Loucy (cell line): ENCODE measurements around the gene OR2C1.
A peak's percentile ranks its signal among the peaks of the same experiment; 100 is the strongest.

Source experiments
- H2AFZ ChIP-seq: fragments of 200-600 bp; sonication (generic); 2 replicates; pipeline ENCODE4 v1.6.0; 2016; ENCODE audit warnings: antibody characterized with exemption, mild to moderate bottlenecking, low read length, moderate library complexity
- H3F3A ChIP-seq: fragments of 200-600 bp; 2 replicates; pipeline ENCODE4 v1.6.0; 2016; ENCODE audit warnings: antibody characterized with exemption, low read depth, mild to moderate bottlenecking
- H3K27me3 ChIP-seq: fragments of 200-600 bp; sonication (generic); 2 replicates; pipeline ENCODE4 v1.6.1; 2014; ENCODE audit warnings: low read length, mild to moderate bottlenecking; ENCODE audit not compliant: insufficient read depth, poor library complexity, severe bottlenecking
- H3K36me3 ChIP-seq: fragments of 200-600 bp; sonication (generic); 2 replicates; pipeline ENCODE4 v1.6.1; 2016; ENCODE audit warnings: low read length; ENCODE audit not compliant: insufficient read depth
- H3K4me1 ChIP-seq: fragments of 200-600 bp; sonication (generic); 2 replicates; pipeline ENCODE4 v1.5.1; 2014; ENCODE audit warnings: low read length, mild to moderate bottlenecking; ENCODE audit not compliant: insufficient read depth, poor library complexity, severe bottlenecking
- H3K4me2 ChIP-seq: fragments of 200-600 bp; sonication (generic); 2 replicates; pipeline ENCODE4 v1.6.0; 2014; ENCODE audit warnings: antibody characterized with exemption, low read length, low read depth, mild to moderate bottlenecking; ENCODE audit not compliant: poor library complexity, severe bottlenecking
- H3K4me3 ChIP-seq: fragments of 200-600 bp; sonication (generic); 2 replicates; pipeline ENCODE4 v1.5.1; 2014; ENCODE audit warnings: low read length, mild to moderate bottlenecking, mixed read lengths; ENCODE audit not compliant: poor library complexity, severe bottlenecking
- H3K79me2 ChIP-seq: fragments of 200-600 bp; sonication (generic); 2 replicates; pipeline ENCODE4 v1.6.1; 2014; ENCODE audit warnings: low read length; ENCODE audit not compliant: insufficient read depth
- H3K9ac ChIP-seq: fragments of 200-600 bp; sonication (generic); 2 replicates; pipeline ENCODE4 v1.6.0; 2014; ENCODE audit warnings: mild to moderate bottlenecking, low read depth, low read length, moderate library complexity; ENCODE audit not compliant: poor library complexity, severe bottlenecking
- H3K9me2 ChIP-seq: fragments of 200-600 bp; sonication (generic); replicated peaks from 2 replicates; pipeline ENCODE4 v1.6.1; 2016; ENCODE audit warnings: low read depth, low read length, mixed read lengths
- H3K9me3 ChIP-seq: fragments of 200-600 bp; sonication (generic); 2 replicates; pipeline ENCODE4 v1.6.1; 2014; ENCODE audit warnings: mild to moderate bottlenecking, antibody characterized with exemption, low read length, low read depth; ENCODE audit not compliant: insufficient read depth
- H4K20me1 ChIP-seq: fragments of 200-600 bp; sonication (generic); 2 replicates; pipeline ENCODE4 v1.6.0; 2014; ENCODE audit warnings: antibody characterized with exemption, low read length, mild to moderate bottlenecking; ENCODE audit not compliant: insufficient read depth, poor library complexity, severe bottlenecking
- CTCF ChIP-seq: fragments of 200-600 bp; sonication (generic); conservative IDR thresholded peaks from 2 replicates; pipeline ENCODE4 v1.5.1; 2014; ENCODE audit warnings: mild to moderate bottlenecking, antibody characterized with exemption, low read length
- EZH2phosphoT487 ChIP-seq: fragments of 200-600 bp; IDR thresholded peaks from 2 replicates; pipeline ENCODE4 v1.6.1; 2018; ENCODE audit warnings: antibody characterized with exemption, mild to moderate bottlenecking, moderate library complexity, borderline replicate concordance

Gene OR2C1

GRCh38 chr16:3389663-3390338 is 34.1 kb downstream of the OR2C1 start:
- Histone ChIP-seq H3K4me2 (no peak overlapping the region), H3K9me2 (no peaks in the 10 kb centered on the region), H3F3A (no peaks in the 10 kb centered on the region), H3K27me3 (no peaks in the 10 kb centered on the region), H3K9me3 (no peaks in the 10 kb centered on the region), H3K79me2 (no peaks in the 10 kb centered on the region), H3K4me3 (no peak overlapping the region), H3K9ac (no peak overlapping the region), H4K20me1 (no peaks in the 10 kb centered on the region), H3K4me1 (peaks cover 4% of the 10 kb centered on the region), H3K36me3 (peaks cover 4% of the 10 kb centered on the region; the same call in 1 of the 2 replicates), H2AFZ (no peak overlapping the region)
- TF ChIP-seq EZH2phosphoT487, result no peak
- TF ChIP-seq CTCF, result no peak

GRCh38 chr16:3400446-3400778 is 44.7 kb downstream of the OR2C1 start:
- Histone ChIP-seq H3F3A (no peaks in the 10 kb centered on the region), H3K27me3 (no peaks in the 10 kb centered on the region), H2AFZ (peak overlapping the region; percentile 82), H3K4me1 (peaks cover 4% of the 10 kb centered on the region), H3K36me3 (no peaks in the 10 kb centered on the region), H3K79me2 (peaks cover 33% of the 10 kb centered on the region), H3K4me3 (peak overlapping the region; percentile 98), H3K4me2 (peak overlapping the region; percentile 79), H3K9ac (peak overlapping the region; percentile 86), H3K9me3 (no peaks in the 10 kb centered on the region), H3K9me2 (no peaks in the 10 kb centered on the region), H4K20me1 (no peaks in the 10 kb centered on the region)
- TF ChIP-seq EZH2phosphoT487 (no peak), CTCF (no peak)

GRCh38 chr16:3400779-3401688 is 45.3 kb downstream of the OR2C1 start, which contains the start of the genes ZNF174 and ZSCAN32:
ZNF174 (plus strand) TSS chr16:3401215; CDS start chr16:3402005, 790 bp downstream.
ZSCAN32 (minus strand) TSS chr16:3401004; CDS start chr16:3397557, 3,447 bp downstream.
- Histone ChIP-seq H3K4me3 (peak within 1 kb of the TSS; percentile 98), H3K9ac (peak within 1 kb of the TSS; percentile 86), H4K20me1 (no peaks in the 10 kb centered on the region), H3K36me3 (no peaks in the 10 kb centered on the region), H3K9me2 (no peaks in the 10 kb centered on the region), H3K9me3 (no peaks in the 10 kb centered on the region), H3K4me2 (peak within 1 kb of the TSS; percentile 84), H2AFZ (peak within 1 kb of the TSS; percentile 82), H3F3A (no peaks in the 10 kb centered on the region), H3K79me2 (peaks cover 33% of the 10 kb centered on the region), H3K27me3 (no peaks in the 10 kb centered on the region), H3K4me1 (peaks cover 4% of the 10 kb centered on the region)
- TF ChIP-seq EZH2phosphoT487 (no peak), CTCF (no peak)
